Anterior cingulate cortex (tissue), 58 donors: ENCODE measurements around the gene SENP3.

Experiments used
- DNase-seq, 58 donors: peaks; one replicate each; lab custom pipeline; 2025; lab: John Stamatoyannopoulos, UW

The SENP3 gene

DNA sequence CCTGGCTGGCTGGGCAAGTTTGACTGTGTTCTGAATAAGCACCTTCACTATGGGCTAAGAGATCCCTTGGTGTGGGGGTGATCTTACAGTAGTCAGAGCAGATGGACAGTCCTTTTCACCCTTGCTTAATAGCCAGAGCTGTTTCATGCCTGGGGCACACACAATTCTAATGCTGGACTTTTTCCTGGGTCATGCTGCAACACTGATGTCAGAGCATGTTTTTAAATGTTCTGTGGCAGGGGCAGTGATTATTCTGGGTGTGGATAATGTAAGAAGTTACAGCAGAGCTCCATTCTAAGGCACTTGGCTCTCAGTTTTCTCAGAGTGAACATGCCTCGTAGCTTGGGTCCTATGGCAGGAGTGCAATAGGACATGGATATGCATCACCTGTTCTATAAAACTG, 13.8 kb downstream of the SENP3 start:
- no peak for DNase-seq

- no peak for DNase-seq
Observed at GRCh38 chr17:7575959-7576358, 14.2 kb downstream of the SENP3 start.

GRCh38 chr17:7576432-7576937, 14.8 kb downstream of the SENP3 start:
- DNase-seq: peak in 1 of 58 donors; percentile 23

GRCh38 chr17:7577327-7578199, 15.8 kb downstream of the SENP3 start:
- DNase-seq: no peak

- DNase-seq: peak in 17 of 58 donors; percentile 9 to 75 (median 55)
Observed at GRCh38 chr17:7579001-7579833, 17.5 kb downstream of the SENP3 start, which contains the start of gene CD68. CD68 (plus strand) TSS chr17:7579638; CDS start chr17:7579678, 40 bp downstream.

DNA sequence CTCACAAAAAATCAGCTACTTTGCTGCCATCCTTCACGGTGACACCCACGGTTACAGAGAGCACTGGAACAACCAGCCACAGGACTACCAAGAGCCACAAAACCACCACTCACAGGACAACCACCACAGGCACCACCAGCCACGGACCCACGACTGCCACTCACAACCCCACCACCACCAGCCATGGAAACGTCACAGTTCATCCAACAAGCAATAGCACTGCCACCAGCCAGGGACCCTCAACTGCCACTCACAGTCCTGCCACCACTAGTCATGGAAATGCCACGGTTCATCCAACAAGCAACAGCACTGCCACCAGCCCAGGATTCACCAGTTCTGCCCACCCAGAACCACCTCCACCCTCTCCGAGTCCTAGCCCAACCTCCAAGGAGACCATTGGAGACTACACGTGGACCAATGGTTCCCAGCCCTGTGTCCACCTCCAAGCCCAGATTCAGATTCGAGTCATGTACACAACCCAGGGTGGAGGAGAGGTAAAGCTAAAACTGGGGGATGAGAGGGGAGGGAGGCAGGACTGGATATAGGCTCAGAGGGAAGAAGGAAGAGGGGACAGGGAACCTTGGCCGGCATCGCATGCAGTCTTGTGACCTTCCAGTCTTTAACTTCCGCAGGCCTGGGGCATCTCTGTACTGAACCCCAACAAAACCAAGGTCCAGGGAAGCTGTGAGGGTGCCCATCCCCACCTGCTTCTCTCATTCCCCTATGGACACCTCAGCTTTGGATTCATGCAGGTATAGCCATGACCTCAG, 18.3 kb downstream of the SENP3 start:
- no peak for DNase-seq

DNA sequence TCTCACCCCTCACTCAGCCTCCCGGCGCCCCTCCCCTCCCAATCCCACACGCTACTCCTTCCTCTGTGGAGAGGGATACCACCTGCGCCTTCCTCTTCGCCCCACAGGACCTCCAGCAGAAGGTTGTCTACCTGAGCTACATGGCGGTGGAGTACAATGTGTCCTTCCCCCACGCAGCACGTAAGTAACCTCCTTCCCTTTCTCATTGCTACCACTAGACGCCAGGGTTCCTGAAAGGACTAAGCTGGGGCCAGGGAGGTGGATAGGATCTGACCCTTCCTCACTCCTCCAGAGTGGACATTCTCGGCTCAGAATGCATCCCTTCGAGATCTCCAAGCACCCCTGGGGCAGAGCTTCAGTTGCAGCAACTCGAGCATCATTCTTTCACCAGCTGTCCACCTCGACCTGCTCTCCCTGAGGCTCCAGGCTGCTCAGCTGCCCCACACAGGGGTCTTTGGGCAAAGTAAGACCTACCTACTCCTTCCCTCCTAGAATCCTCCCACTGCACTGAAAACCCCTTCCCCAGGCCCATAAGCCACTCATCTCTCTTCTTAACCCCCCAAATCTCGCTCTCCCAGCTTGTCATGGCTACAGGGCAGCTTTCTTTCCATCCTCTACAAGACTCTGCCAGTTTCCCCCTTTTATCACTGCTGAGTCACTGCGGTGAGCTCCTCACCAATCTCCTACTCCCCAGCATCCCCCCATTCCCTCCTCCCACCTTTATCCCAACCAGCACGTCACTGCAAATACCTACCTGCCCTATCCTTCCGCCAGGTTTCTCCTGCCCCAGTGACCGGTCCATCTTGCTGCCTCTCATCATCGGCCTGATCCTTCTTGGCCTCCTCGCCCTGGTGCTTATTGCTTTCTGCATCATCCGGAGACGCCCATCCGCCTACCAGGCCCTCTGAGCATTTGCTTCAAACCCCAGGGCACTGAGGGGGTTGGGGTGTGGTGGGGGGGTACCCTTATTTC, 19.2 kb downstream of the SENP3 start:
- no peak for DNase-seq

DNA sequence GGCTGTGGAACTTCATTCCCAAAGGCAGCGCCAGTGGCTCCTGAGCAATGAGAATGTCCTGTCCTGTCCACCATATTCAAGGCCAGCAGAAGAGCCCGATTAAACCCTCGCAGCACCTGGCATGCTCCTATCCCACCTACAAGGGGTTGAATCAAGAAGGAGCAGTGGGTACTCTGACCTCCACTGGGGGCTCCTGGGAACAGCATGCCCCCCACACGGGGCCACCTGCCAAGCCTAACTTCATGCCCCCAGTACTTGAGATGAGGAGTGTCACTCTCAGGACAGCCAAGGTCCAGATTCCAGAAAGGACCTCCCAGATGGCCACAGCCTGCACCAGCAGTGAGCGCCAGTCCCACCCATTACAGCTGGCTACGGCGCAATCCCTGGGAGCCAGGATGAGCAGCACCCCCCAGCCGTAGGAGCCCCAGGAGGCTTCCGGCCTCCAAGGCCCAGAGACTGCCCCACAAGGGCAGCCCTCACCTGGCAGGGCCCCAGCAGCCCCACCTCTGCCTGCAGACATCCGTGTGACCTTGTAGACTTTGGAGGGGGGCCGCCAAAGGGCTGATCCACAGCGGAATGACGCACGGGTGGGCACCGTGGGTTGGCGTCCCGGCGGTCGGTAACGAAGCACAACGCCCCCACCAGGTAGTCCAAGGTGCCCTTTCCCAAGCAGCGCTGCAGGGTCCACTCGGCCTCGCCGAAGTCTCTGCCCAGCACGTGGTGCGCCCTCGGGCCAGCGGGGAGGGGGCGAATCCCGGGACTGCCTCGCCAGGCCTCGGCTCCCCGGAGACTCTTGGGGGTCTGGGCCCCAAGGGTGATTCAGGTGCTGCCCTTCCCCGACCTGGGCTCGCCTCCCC, 20.9 kb downstream of the SENP3 start:
- peak in 4 of 58 donors; percentile 43 to 52 (median 48) for DNase-seq

GRCh38 chr17:7583253-7584109, 21.8 kb downstream of the SENP3 start, which contains the start of gene MPDU1:
MPDU1 (plus strand) TSS chr17:7583852; CDS start chr17:7583863, 11 bp downstream.
- DNase-seq: peak; percentile 75 to 100 (median 96)

DNA sequence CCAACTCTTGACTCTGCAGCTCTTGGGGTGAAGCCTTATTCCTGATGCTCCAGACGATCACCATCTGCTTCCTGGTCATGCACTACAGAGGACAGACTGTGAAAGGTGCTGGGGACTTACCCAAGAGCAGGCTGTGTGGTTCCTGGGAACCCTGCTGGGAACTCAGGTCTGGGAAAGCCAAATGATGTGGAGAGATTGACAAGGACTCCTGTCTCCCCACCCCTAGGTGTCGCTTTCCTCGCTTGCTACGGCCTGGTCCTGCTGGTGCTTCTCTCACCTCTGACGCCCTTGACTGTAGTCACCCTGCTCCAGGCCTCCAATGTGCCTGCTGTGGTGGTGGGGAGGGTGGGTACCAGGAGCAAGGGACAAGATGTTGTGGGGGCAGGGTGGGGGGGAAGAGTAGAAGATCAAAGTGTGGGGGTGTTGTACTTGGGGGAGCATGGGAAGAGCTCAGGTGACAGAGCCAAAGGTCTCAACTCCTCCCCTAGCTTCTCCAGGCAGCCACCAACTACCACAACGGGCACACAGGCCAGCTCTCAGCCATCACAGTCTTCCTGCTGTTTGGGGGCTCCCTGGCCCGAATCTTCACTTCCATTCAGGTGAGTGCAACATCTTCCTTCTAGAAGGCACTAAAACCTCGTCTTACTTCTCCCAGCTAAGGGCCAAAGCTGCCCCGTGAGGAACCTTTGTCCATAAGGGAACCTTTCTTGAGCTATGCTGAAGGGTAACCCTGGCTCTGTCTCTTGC, 25.1 kb downstream of the SENP3 start:
- no peak for DNase-seq

GRCh38 chr17:7587420-7588151, 25.9 kb downstream of the SENP3 start:
- peak in 5 of 58 donors; percentile 15 to 40 (median 21) for DNase-seq

- peak in 1 of 58 donors; percentile 21 for DNase-seq
Observed at GRCh38 chr17:7588553-7589203, 27.0 kb downstream of the SENP3 start.

DNA sequence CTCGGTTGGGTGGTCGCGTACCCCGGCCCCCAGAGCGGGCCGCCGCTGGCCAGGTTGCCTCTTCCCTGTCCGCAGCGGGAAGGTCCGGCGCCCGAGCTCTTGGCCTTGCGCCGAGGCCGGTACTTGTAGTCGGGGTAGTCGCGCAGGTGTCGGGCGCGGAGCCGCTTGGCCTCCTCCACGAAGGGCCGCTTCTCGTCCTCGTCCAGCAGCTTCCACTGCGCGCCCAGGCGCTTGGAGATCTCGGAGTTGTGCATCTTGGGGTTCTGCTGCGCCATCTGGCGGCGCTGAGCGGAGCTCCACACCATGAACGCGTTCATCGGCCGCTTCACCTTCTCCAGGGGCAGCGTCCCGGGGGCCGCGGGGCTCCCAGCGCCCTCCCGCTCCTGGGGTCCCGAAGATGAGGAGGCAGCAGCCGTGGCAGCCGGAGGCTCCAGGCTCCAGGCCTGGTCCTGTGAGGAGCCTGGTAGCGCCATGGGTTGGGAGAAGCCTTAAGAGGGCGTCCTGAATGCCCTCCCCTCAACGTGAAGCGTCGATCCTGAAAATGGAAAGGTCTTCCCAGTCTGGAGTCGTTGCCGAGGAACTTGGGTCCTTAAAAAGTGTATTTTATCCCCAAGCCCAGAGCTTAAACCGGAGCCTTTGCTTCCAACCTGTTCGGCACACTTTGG, 27.6 kb downstream of the SENP3 start:
- DNase-seq: peak in 55 of 58 donors; percentile 35 to 90 (median 70)

DNA sequence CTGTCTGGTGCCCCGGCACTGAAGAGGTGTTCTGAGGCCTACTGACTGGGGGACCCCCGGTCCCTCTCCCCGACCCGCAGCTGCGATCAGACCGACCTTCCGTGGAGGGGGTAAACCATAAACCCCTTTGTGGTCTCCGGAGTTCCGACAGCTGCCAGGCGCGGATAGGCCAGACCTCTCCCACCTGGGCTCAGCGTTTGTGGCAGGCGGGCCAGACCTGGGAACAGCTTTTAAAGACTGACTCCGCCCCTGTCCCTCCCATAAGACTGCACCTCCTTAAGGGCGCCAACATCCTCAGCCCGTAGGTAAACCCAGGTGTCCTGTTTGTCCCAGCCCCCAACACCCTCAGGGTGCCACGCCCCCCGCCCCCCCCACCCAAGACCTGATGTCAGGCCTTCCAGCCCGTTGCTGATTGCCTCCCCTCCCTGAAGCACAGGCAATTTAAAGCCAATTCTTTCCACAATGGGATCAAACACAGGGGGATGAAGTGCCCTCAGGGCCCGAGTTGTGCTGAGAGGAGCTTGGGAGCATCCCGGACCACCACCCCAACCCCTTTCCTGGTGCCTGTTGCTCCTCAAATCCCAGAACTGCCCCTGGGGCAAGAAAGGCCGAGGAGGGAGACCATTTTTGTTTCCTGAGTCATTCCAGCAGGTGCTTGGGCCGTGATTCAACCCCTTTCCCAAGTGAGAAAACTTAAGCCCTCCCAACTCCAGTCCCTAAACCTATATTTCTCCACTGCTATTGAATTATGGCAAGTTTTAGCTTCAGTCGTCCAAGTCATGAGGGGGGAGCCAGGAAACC, 28.4 kb downstream of the SENP3 start, which contains the start of gene SOX15:
Gene SOX15 (minus strand): TSS at position 204 of the 801 bp plus-strand sequence. CDS start 418 bp downstream, outside the sequence.
- no peak for DNase-seq
